GM23248 (cell line): ENCODE data around the gene LYVE1.

Source experiments
- EZH2 ChIP-seq: fragments of 200-600 bp; sonication (generic); IDR thresholded peaks from 2 replicates; pipeline ENCODE4 v1.6.1; 2018; ENCODE audit warnings: antibody characterized with exemption, mild to moderate bottlenecking; ENCODE audit not compliant: insufficient read depth, poor library complexity, severe bottlenecking
- EZH2phosphoT487 ChIP-seq: fragments of 200-600 bp; sonication (generic); IDR thresholded peaks from 2 replicates; pipeline ENCODE4 v1.6.1; 2018; ENCODE audit warnings: antibody characterized with exemption, moderate library complexity, mild to moderate bottlenecking, low read depth; ENCODE audit not compliant: insufficient read depth

- no peak for TF ChIP-seq EZH2phosphoT487
- no peak for TF ChIP-seq EZH2
Observed at GRCh38 chr11:10579700-10580099, 11.2 kb upstream of the LYVE1 start.
